NCI-H69 (cell line): ENCODE data around the gene KIF2A.

Experiments
- DNase-seq: peaks from one replicate; lab custom pipeline; 2025; lab: John Stamatoyannopoulos, UW

KIF2A gene

DNA sequence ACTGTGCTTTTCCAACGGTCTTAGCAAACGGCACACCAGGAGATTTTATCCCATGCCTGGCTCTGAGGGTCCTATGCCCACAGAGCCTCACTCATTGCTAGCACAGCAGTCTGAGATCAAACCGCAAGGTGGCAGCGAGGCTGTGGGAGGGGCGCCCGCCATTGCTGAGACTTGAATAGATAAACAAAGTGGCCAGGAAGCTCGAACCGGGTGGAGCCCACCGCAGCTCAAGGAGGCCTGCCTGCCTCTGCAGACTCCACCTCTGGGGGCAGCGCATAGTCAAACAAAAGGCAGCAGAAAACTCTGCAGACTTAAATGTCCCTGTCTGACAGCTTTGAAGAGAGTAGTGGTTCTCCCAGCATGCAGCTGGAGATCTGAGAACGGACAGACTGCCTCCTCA is 14.2 kb upstream of the KIF2A start:
- peak; percentile 72 for DNase-seq

DNA sequence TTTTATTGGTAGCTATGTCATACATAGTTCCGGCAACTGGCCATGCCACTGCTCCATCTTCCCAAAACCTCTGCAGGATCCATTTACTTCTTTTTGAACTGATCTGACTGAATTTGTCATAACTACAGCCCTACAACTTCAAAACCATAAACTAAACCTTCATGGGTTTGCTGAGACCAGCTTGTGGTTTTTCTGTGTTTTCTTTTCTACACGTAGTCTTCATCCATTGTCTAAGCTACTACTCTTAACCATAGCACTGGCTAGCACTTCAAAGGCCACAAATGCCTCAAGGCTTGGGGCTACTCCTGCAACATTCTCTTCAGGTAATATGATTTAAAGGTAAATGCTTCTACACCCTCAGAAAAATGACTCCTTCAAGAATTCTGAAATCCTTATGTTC is 9.0 kb upstream of the KIF2A start:
- no peak for DNase-seq

DNA sequence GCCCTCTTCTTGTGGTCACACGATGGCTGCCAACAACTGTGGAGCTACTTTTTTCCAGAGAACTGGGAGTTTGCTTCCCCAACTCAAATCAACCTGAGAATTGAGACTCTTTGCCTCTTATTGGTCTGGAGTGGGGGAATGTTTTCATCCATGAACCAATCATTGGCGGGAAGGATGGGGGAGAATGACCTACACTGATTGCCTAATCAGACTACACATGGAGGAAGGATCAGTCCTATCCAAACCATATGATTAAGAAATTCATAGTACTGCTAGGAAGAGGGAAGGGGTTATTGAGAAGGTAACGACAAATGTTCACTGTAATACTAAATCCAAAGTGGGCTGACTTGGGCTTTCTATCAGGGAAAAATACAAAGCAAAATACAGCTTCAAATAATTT is 7.9 kb upstream of the KIF2A start:
- DNase-seq = no peak

DNA sequence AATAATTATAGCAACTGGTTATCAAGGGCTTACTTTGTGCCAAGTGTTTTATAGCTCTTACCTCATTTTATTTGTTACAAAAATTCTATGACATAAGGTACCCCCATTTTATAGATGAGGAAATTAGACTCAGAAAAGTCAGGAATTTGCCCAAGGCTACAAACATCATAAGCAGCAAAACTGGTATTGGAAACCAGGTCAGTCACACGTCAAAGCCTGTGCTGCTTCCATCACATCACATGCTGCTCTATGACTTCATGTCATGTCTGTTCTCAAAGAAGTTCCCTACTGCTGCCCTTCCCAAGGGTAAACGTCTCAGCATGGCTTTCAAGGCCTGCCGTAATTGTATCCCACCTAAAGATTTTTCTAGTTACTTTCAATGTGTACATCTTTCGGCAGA is 6.9 kb upstream of the KIF2A start:
- no peak for DNase-seq

DNA sequence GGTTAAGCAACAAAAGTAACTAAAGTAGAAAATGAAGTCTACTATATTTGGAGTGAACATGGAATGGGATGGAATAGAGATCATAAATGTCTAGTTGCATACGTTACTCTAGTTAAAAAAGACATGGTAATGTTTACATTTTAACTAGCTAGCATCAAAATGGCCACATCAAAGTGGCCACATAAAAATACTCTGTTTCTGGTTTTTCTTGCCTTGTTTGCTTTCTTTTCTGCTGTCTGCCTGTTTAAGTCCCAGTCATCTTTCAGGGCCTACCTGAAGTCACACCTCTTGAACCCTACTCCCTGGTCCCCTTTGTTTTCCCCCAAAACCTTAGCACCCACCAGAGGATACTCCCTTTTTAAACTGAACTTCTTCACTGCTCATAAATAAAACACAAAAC is 6.4 kb upstream of the KIF2A start:
- no peak for DNase-seq

DNA sequence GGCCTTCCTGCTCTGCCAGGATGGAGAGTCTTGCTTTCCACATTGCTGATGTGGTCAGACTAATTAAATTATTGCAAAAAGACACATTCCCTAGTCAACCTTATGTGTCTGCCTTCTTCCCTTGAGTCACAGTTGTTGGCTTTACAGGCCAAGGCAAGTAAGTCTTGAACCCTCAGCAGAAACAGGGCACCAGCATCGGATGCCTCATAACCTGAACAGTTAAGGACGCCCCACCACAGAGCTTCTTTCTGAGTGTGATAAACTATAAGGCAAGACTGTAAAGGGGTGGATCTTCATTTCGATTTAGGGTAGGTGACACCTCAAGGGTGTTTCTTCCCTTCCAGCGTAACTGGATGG is 670 bp upstream of the KIF2A start:
- no peak for DNase-seq

DNA sequence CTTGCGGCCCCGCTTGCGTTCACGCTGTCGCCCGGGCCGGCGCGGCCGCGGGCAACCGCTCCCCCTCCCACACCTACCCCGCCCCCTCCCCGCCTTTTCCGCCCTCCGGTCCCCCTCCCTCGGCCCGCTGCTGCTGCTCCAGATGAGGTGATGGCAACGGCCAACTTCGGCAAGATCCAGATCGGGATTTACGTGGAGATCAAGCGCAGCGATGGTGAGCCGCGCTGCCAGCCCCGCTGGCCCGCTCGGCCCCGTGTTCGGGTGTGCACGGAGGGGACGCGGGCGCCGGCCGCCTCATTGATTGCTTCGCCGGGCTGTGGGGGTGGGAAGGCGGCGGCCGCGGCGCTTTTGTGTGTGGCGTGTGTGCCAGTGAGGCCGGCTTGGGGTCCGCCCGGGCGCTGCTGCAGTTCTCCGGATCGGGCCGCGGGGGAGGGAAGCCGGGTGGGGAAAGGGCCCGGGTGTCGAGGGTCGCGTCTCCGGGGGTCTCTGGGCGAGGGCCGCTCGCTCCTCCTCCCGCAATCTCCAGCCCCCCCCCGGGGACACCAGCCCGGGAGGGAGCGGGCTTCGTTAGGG is 403 bp downstream of the KIF2A start:
- DNase-seq = peak; percentile 95

DNA sequence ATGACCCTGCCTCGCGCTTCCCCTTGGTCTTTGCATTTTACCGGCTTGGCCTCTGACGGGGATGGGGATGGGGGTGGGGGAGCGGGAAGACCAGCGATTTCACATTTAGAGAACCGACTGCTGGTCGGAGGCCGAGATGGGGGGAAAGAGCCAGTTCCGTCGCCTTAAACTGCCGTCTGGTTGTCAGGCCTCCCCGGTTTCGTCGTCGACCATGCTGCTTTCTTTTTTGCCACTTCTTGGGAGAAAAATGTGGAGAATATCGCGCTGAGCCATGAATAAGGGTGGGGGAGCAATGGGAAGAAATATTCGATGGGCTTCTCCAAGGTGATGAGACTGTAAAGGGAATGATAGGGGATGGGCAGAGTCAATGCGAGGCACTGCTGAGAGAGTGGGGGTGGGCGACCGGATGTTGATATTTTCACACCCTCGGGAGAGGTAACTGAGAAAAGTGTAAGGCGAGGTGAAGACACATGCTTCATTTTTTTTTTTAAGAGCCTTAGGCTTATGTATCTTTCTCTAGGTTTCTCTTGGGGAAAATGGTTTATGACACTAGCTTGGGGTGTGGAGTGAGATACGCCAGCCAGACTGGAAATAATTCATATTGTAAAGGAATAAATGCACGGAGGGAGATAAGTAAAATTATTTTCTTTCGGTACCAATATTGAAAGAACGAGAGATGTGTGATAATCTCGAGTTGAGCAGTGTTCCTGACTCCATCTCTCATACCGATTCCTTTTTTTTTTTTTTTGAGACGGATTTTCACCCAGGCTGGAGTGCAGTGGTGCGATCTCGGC is 1.1 kb downstream of the KIF2A start:
- peak; percentile 76 for DNase-seq

DNA sequence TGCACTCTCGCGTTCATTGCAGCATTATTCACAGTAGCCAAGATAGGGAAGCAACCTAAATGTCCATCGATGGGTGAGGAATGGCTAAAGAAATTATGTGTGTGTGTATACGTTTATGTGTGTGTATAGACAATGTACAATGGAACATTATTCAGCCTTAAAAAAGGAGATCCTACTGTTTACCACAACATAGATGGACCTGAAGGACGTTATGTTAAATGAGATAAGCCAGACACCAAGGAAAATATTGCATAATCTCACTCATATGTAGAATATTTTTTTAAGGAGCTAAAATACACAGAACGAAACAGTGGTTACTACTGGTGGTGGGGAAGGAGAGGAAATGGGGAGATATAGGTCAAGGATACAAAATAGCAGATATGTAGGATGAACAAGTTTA is 2.4 kb downstream of the KIF2A start:
- no peak for DNase-seq

DNA sequence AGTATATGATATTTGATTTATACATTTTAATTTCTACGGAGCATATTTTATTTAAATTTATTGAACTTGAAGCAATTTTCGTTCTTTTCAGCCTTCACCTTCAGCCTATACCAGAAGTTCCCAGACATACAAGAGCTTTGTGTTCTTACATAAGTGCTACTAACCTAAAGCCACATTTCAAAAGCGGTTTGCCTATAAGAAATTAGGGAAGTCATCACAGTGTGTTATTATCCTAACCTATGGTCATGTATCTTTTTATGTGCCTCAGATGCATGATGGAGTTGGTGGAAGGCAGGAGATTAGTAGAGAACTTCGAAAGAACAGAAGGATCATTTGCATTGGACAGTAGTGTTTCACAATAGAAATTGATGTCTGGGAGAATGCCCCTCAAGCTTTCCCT is 3.1 kb downstream of the KIF2A start:
- DNase-seq = no peak

DNA sequence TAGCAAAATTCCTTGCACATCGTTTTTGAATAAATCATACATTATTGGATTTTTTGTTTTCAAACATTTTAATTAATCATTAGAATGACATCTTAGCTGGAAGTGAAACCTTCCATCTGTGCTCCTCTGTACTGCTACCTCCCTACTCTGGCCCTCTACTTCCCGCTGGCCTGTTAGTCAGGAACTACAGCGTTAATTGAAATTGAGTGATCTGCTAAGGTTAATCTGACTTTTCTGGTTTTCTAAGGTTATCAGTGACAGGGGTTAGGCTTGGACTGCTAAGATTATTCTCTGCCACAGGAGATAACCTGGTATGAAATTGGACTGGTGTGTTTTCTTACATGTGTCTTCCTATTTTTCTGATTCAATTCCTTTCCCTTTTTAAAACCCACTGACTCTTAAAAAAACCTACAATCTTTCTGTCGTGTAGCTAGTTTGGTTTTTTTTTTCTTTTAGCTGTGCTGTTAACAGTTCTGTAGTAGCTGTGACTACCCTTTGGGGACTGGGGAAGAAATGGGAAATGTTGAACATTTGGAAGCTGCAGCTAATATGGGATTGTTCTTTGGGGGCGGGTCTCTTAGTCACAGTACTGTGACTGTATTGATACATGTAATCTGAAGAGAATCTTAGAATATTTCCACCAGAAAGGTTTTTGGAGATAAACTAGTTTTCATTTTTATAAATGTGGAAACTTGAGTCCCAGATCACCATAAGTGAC is 4.6 kb downstream of the KIF2A start:
- DNase-seq = no peak

DNA sequence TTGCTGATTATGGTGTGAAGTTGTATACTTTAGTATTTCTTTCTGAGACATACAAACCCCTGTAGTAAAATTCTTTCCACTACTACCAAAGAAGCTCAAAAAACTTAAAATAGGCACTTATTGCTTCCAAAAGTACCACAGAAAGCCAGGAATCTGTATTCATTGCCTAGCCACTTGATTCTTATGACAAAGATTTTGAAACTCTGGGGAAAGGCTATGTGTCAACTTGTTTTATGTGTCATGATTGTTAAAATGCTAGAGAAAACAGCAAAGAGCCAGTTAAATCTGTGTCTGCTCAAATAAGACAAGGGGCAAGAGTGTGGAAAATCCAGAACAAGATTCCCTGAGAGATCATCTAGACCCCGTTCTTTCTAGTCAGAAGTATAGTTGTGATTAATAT is 6.0 kb downstream of the KIF2A start:
- no peak for DNase-seq

DNA sequence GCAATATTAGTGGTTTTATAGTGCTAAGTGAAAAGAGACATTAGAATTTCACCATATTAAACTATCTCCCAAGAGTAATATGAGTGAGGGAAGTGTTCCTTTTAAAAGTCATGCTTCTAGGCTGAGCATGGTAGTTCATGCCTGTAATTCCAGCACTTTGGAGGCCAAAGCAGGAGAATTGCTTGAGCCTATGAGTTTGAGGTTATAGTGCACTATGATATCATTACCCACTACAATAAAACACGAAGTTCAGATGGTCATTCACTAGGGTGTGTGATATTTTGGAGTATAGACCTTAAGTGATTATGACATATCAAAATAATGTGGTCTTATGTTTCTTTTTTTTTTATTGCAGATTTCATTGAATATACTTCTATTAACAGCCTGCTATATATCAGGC is 6.7 kb downstream of the KIF2A start:
- no peak for DNase-seq

DNA sequence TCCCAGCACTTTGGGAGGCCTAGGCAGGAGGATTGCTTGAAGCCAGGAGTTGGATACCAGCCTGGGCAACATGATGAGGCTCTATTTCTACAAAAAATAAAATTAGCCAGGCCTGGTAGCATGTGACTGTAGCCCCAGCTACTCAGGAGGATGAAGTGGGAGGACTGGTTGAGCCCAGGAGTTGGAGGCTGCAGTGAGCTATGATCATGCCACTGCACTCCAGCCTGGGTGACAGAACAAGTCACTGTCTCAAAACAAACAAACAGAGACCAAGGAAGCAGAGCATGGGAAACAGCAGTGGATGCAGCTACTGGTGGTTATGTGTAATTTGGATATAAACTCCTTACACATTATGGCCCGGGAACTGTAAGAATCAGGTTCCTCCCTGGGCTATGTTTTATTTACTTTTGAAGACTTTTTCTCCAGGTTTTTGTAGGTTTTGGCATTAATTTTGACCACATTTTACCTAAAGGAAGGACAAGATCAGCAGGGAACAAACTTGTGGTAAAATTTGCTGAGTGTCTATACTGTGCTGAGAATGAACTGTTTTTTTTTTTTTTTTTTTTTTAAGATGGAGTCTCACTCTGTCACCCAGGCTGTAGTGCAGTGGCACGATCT is 8.3 kb downstream of the KIF2A start:
- DNase-seq = no peak

DNA sequence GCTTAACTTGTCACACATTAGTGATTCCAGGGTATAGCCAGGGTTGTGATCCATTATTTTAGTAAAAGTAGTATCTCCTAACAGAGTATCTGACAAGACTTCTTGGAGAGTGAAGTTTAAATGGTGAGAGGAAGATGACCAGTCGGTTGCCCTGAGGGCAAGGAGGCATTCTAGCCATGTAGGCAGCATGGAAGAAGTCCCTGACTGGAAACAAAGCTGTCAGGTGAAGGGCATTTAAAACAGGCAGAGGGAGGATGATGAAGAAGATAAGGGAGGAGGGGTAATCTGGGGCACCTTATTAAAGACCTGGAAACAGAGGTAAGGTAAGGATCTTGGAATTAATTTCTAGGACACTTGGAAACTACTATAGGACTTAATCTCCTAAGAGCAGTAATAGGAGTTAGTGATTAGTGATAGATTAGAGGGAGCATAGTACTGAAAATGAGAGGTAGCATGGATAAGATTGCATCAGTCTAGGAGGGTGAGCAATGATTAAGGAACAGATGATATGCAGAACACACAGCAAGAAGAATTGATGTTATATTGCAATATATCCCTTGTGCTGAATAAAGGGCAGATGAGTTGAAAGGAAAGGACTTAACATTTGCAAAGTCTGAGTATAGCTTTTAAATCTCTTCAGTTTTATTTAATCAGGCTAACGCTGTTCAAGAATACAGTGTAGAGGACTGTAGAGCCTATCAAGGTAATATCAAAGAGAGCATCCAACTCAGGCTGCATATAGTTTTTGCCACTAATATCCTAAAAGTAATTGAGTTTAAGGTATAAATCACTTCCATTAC is 9.6 kb downstream of the KIF2A start:
- DNase-seq = peak; percentile 13

DNA sequence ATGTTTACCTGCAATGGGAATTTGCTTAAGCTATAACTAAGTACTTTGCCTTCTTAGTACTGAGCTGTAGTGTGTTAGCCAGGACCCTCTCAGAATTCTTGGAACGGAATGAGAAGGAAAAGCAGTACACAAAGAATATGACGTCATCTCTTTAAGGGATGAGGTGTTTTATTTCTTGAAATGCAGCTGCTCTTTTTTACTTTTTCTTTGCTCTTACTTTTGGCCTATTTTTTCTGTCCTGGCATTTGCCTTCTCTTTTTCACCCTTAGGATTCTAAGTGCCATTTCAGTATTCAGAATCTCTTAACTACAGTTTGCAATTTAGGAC is 10.1 kb downstream of the KIF2A start:
- DNase-seq = no peak

DNA sequence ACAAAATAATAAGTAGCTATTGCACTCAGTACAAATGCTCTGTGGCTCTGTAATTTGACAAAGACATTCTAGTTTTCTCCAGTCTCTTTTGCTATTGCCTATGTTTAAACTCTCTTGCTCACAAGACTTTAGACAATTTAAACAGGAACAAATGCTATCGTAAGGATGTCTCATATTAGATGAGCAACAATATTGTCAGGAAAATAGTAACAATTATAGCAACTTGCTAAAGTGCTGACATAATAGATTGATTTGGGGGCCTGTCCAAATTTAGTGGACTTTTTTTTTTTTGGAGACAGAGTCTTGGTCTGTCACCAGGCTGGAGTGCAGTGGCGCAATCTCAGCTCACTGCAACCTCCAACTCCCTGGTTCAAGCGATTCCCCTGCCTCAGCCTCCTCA is 11.8 kb downstream of the KIF2A start:
- no peak for DNase-seq

DNA sequence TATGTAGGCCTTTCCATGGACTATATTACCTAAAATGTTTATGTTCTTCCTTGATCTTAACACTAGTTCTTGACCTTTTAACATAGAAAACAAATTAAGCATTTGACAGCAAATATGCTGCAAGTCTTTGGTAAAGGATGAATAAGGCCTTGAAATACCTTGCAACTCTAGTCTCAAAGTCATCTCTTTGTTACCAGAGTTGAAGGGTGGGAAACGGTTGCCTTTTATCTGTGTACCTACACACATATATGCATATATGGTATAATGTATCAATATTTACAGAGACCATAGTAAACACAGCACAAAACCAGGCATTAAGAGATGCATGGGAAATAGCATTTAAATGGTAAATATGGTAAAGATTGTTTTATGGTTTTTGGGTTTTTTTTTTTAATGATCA is 16.5 kb downstream of the KIF2A start:
- no peak for DNase-seq

DNA sequence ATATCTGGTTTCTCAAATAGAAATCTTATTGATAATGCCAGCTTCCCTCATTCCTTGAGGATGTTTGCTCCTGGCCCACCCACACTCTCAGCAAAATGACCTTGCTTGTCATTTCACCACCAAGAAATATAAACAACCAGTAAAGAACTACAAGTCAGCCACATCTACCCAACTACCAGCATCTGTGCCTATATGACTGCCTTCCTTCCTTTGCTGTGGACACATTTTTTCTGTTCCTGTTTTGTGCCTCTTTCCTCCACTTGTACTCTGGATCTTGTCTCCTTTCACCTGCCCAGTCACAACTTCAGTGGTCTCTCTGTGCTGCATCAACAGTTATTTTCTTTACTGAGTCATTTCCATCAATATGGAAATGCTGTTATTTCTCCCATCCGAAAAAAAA is 20.3 kb downstream of the KIF2A start:
- DNase-seq = no peak

DNA sequence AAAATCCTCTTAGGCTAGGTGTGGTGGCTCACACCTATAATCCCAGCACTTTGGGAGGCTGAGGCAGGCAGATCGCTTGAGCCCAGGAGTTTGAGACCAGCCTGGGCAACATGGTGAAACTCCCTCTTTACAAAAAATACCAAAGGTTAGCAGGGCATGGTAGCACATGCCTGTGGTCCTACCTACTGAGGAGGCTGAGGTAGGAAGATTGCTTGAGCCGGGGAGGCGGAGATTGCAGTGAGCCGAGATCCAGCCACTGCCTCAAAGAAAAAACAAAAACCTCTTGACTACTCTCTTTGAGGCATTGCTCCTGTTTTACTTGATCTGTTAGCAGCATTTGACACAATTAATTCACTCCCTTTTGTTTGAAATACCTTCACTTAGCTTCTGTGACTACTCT is 20.7 kb downstream of the KIF2A start:
- no peak for DNase-seq

DNA sequence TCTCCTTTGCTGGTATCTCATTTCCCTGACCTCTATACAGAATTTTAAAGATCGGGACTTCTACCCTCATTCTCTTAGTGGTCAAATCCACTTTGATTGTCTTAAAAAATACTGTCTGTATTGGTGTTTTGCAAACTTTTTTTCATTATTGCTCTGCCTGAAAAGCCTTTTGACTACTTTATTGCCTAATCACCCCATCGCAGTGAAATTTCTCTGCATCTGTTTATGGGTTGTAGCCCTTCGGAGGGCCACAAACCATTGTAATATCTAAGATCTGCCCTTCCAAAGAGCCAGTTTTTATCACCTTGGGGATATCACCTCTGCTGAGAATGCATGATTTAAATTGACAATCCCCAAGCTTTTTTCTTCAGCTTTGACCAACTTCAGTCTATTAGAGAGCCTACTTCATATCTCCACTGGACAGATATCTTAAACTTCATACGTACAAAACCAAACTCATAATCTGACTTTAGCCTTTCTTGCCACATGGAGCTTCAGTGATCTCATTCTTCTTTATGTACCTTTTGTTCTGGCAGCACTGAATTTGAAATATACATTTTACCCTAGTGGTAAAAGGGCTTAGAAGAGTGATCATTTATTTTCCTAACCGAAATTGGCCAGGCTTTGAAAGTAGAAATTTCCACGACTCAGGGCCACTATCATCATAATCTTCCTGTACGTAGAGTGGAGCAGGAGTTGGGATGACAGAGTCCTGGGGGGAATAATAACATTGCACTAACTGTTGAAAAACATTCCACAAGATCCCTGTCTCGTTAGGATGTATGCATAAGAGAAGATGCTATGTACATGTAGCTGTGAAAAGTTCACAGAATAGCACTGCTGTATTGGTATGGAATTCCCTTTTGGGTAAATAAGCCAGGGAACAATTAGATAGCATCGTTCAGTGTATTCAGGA is 21.4 kb downstream of the KIF2A start:
- no peak for DNase-seq
